Uterus (tissue), 2 donors: ENCODE results near the gene VIPR2.

Experiments
- CTCF ChIP-seq, 4 experiments: fragments of 200-600 bp in 2 of 4; fragments of 450-650 bp in 2 of 4; sonication (generic) in 2 of 4; IDR thresholded peaks; one replicate each; pipeline ENCODE4 v1.5.1; 2016 to 2019; ENCODE audit warnings: antibody characterized with exemption in 4 of 4, mild to moderate bottlenecking in 2 of 4, moderate library complexity in 1 of 4
- POLR2A ChIP-seq, 2 donors: fragments of 450-650 bp; IDR thresholded peaks; one replicate each; pipeline ENCODE4 v1.6.1; 2016; ENCODE audit warnings: antibody characterized with exemption in 2 of 2, mild to moderate bottlenecking in 1 of 2, moderate library complexity in 1 of 2

- TF ChIP-seq CTCF (IDR thresholded peaks at IDR 0.05) (no peak), POLR2A (IDR thresholded peaks at IDR 0.05) (no peak)
These were observed 18.1 kb downstream of the VIPR2 start for GRCh38 chr7:159126311-159127260.
